Trophoblast cell (in vitro differentiated cells and primary cell): ENCODE data around the gene ARHGAP5.
"Not testable (repeated sequence)": the region's sequence is repeated elsewhere in the genome, so short reads cannot be mapped to it uniquely, and the experiment has no call there.

Experiments
- DNase-seq, 2 donors: peaks; one replicate each; pipeline ENCODE4 v3.0.0-alpha.2; 2016
- H2AFZ ChIP-seq: 2 replicates; pipeline ENCODE4 v1.6.1; 2013; ENCODE audit warnings: low read length, moderate library complexity, mild to moderate bottlenecking; ENCODE audit not compliant: insufficient read depth, poor library complexity
- H2AK5ac ChIP-seq: 2 replicates; pipeline ENCODE4 v1.6.1; 2013; ENCODE audit warnings: mild to moderate bottlenecking, low read length
- H2BK120ac ChIP-seq: 2 replicates; pipeline ENCODE4 v1.6.1; 2013; ENCODE audit warnings: low read length, mild to moderate bottlenecking, moderate library complexity; ENCODE audit not compliant: insufficient read depth, poor library complexity
- H2BK12ac ChIP-seq: 2 replicates; pipeline ENCODE4 v1.6.1; 2013; ENCODE audit warnings: mild to moderate bottlenecking, low read length, moderate library complexity
- H2BK5ac ChIP-seq: 2 replicates; pipeline ENCODE4 v1.6.1; 2013; ENCODE audit warnings: low read length, low read depth, moderate library complexity, mild to moderate bottlenecking; ENCODE audit not compliant: poor library complexity
- H3K14ac ChIP-seq: 2 replicates; pipeline ENCODE4 v1.6.1; 2013; ENCODE audit warnings: mild to moderate bottlenecking, low read length
- H3K18ac ChIP-seq: 2 replicates; pipeline ENCODE4 v1.6.1; 2013; ENCODE audit warnings: mild to moderate bottlenecking, low read length
- H3K23ac ChIP-seq: 2 replicates; pipeline ENCODE4 v1.6.1; 2013; ENCODE audit warnings: low read length
- H3K27ac ChIP-seq: 2 replicates; pipeline ENCODE4 v1.5.1; 2013; ENCODE audit warnings: low read depth, mild to moderate bottlenecking, inconsistent platforms, low read length, moderate library complexity
- H3K27me3 ChIP-seq: 2 replicates; pipeline ENCODE4 v1.6.1; 2013; ENCODE audit warnings: inconsistent platforms, mild to moderate bottlenecking, low read length, moderate library complexity; ENCODE audit not compliant: insufficient read depth
- H3K36me3 ChIP-seq, 2 experiments: 1 replicate in 1 of 2; 2 replicates in 1 of 2; pipeline ENCODE4 v1.6.1; 2013; ENCODE audit warnings: low read length in 2 of 2, mild to moderate bottlenecking in 2 of 2, moderate library complexity in 1 of 2; ENCODE audit not compliant: insufficient read depth in 2 of 2, control insufficient read depth in 1 of 2
- H3K4ac ChIP-seq: 2 replicates; pipeline ENCODE4 v1.6.1; 2013; ENCODE audit warnings: low read depth, mild to moderate bottlenecking, low read length, moderate library complexity
- H3K4me1 ChIP-seq, 2 experiments: 1 replicate in 1 of 2; 2 replicates in 1 of 2; pipeline ENCODE4 v1.6.1; 2013; ENCODE audit warnings: low read length in 2 of 2, mild to moderate bottlenecking in 2 of 2, moderate library complexity in 1 of 2; ENCODE audit not compliant: insufficient read depth in 2 of 2, control insufficient read depth in 1 of 2
- H3K4me2 ChIP-seq: 2 replicates; pipeline ENCODE4 v1.6.1; 2013; ENCODE audit warnings: inconsistent platforms, mild to moderate bottlenecking, low read length, moderate library complexity
- H3K4me3 ChIP-seq: 2 replicates; pipeline ENCODE4 v1.5.1; 2013; ENCODE audit warnings: mild to moderate bottlenecking, low read depth, low read length, inconsistent platforms
- H3K79me1 ChIP-seq: one replicate; pipeline ENCODE4 v1.6.1; 2013; ENCODE audit warnings: low read length
- H3K79me2 ChIP-seq: 2 replicates; pipeline ENCODE4 v1.6.1; 2013; ENCODE audit warnings: low read length, mild to moderate bottlenecking; ENCODE audit not compliant: control insufficient read depth, insufficient read depth, poor library complexity
- H3K9ac ChIP-seq: 2 replicates; pipeline ENCODE4 v1.6.1; 2013; ENCODE audit warnings: mild to moderate bottlenecking, low read length
- H3K9me3 ChIP-seq: 2 replicates; pipeline ENCODE4 v1.6.1; 2013; ENCODE audit warnings: low read depth, mild to moderate bottlenecking, control low read depth, inconsistent platforms, low read length; ENCODE audit not compliant: insufficient read depth
- H4K12ac ChIP-seq: 2 replicates; pipeline ENCODE4 v1.6.1; 2013; ENCODE audit warnings: low read depth, mild to moderate bottlenecking, low read length, moderate library complexity
- H4K8ac ChIP-seq: 2 replicates; pipeline ENCODE4 v1.6.1; 2013; ENCODE audit warnings: low read depth, mild to moderate bottlenecking, low read length, moderate library complexity
- H4K91ac ChIP-seq: one replicate; pipeline ENCODE4 v1.6.1; 2013; ENCODE audit warnings: low read depth, mild to moderate bottlenecking, low read length, moderate library complexity
- WGBS: extraction: QIAGEN DNeasy Blood & Tissue Kit; methylation state at CpG from one replicate; pipeline ENCODE4 v1.1.7; 2013; ENCODE audit warnings: missing lambda C conversion rate; ENCODE audit not compliant: insufficient read length, insufficient coverage; ENCODE audit errors: extremely low coverage; 5-methylcytosine and 5-hydroxymethylcytosine counted together

Gene ARHGAP5

DNA sequence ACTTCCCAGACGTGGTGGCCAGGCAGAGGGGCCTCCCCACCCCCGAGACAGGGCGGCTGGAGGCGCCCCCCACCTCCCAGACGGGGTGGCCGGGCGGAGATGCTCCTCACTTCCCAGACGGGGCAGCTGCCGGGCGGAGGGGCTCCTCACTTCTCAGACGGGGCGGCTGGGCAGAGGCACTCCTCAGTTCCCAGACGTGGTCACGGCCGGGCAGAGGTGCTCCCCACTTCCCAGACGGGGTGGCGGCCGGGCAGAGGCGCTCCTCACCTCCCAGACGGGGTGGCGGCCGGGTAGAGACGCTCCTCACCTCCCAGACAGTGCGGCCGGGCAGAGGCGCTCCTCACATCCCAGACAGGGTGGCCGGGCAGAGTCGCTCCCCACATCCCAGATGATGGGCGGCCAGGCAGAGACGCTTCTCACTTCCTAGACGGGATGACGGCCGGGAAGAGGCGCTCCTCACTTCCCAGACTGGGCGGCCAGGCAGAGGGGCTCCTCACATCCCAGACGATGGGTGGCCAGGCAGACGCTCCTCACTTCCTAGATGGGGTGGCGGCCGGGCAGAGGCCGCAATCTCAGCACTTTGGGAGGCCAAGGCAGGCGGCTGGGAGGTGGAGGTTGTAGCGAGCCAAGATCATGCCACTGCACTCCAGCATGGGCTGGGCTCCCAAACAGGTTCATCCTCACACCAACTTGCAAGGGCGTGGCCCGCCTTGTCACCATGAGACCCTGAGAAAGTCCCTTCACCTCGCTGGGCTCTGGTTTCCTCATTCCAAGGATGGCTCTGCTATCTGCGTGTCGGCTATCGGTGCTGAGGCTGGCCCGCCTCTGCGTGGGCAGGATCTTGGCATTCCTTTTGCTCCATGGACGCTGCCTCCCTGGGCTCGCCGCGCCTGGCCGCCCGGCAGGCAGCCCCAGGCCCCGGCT is 50.9 kb downstream of the ARHGAP5 start:
- not testable (repeated sequence) for H3K4me3 ChIP-seq, H3K27ac ChIP-seq, H3K79me1 ChIP-seq, H2AFZ ChIP-seq, H3K18ac ChIP-seq, H3K27me3 ChIP-seq, H3K4me2 ChIP-seq, H3K14ac ChIP-seq, H3K23ac ChIP-seq, H2AK5ac ChIP-seq, H2BK12ac ChIP-seq, H3K9ac ChIP-seq, H3K4me1 ChIP-seq, H4K12ac ChIP-seq, H4K8ac ChIP-seq, H2BK5ac ChIP-seq, H3K9me3 ChIP-seq, H3K79me2 ChIP-seq, H4K91ac ChIP-seq, H2BK120ac ChIP-seq
- peak; percentile 3 to 10 for DNase-seq
- WGBS, result no CpG with 5 or more reads among the region's 57 CpGs
- peaks cover 15 to 18% of the 10 kb centered on the region in 2 experiments for H3K36me3 ChIP-seq
- H3K4ac ChIP-seq, result peak overlapping the region; percentile 52

DNA sequence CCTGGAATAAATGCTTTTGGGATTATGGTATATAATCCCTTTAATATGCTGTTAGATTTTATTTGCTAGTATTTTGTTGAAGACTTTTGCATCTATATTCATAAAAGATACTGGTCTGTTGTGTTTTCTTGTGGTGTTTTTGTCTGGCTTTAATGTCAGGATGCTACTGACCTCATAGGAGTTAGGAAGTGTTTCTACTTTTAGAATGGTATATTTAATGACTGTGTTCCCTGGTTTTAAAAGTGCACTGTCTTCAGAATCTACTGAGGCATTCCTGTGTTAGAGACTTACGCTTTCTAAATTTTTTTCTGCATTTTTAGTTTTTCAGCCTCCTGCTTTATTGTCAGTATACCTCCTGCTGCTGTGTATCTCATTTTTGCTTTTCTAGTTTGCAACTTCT is 51.6 kb downstream of the ARHGAP5 start:
- Histone ChIP-seq H3K9me3 (peaks cover 8% of the 10 kb centered on the region), H2BK120ac (no peak overlapping the region), H4K12ac (no peak overlapping the region), H3K79me2 (peaks cover 2% of the 10 kb centered on the region), H3K36me3 (peaks cover 15 to 18% of the 10 kb centered on the region in 2 experiments), H3K4me3 (no peak overlapping the region), H3K23ac (no peak overlapping the region), H3K27me3 (no peaks in the 10 kb centered on the region), H2BK5ac (no peak overlapping the region), H3K18ac (no peak overlapping the region), H4K91ac (no peak overlapping the region), H3K4me2 (no peak overlapping the region), H2AK5ac (no peak overlapping the region), H3K79me1 (no peaks in the 10 kb centered on the region), H3K9ac (no peak overlapping the region), H2BK12ac (no peak overlapping the region), H2AFZ (no peak overlapping the region), H3K14ac (no peak overlapping the region), H3K4ac (no peak overlapping the region), H4K8ac (no peak overlapping the region), H3K4me1 (no peaks in the 10 kb centered on the region), H3K27ac (no peak overlapping the region)
- no peak for DNase-seq
- WGBS, result no CpG with 5 or more reads among the region's 1 CpG

DNA sequence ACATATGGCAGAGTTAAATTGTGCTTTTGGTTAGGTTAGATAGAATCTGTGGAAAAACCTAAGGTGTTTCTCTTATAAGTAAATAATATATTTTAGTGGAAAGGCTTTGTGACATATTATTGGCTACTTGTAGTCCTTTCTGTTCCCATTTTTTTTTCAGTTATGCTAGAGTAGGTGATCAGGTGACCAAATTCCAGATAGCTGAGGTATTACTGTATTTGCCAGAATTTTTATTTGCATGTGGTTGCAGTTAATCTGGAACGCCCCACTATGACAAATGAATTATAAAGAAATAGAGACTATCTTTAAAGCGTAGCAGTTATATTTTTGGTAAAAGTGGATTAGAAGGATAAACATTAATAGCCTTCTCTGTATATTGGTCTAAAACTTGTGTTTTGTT is 52.0 kb downstream of the ARHGAP5 start:
- no peak overlapping the region for H3K27ac ChIP-seq
- H3K36me3 ChIP-seq, result peaks cover 15 to 18% of the 10 kb centered on the region in 2 experiments
- H4K91ac ChIP-seq, result no peak overlapping the region
- no peak overlapping the region for H3K4me3 ChIP-seq
- no peak overlapping the region for H3K14ac ChIP-seq
- H3K18ac ChIP-seq, result no peak overlapping the region
- no peak overlapping the region for H4K8ac ChIP-seq
- no peaks in the 10 kb centered on the region for H3K79me1 ChIP-seq
- H2AK5ac ChIP-seq, result no peak overlapping the region
- no peak overlapping the region for H3K4ac ChIP-seq
- H3K9me3 ChIP-seq, result peaks cover 8% of the 10 kb centered on the region
- H2BK120ac ChIP-seq, result no peak overlapping the region
- no peak overlapping the region for H2BK5ac ChIP-seq
- H4K12ac ChIP-seq, result no peak overlapping the region
- DNase-seq, result no peak
- no peaks in the 10 kb centered on the region for H3K27me3 ChIP-seq
- H2BK12ac ChIP-seq, result no peak overlapping the region
- H2AFZ ChIP-seq, result no peak overlapping the region
- no peak overlapping the region for H3K23ac ChIP-seq
- peaks cover 2% of the 10 kb centered on the region for H3K79me2 ChIP-seq
- H3K4me1 ChIP-seq, result no peaks in the 10 kb centered on the region
- no CpG with 5 or more reads among the region's 2 CpGs for WGBS
- H3K9ac ChIP-seq, result no peak overlapping the region
- H3K4me2 ChIP-seq, result no peak overlapping the region

DNA sequence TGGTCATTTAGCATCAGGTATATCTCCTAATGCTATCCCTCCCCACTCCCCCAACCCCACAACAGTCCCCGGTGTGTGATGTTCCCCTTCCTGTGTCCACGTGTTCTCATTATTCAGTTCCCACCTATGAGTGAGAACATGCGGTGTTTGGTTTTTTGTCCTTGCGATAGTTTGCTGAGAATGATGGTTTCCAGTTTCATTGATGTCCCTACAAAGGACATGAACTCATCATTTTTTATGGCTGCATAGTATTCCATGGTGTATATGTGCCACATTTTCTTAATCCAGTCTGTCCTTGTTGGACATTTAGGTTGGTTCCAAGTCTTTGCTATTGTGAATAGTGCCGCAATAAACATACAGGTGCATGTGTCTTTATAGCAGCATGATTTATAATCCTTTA is 54.6 kb downstream of the ARHGAP5 start:
- not testable (repeated sequence) for H3K9me3 ChIP-seq, H2BK120ac ChIP-seq, H4K91ac ChIP-seq, H3K4me2 ChIP-seq, H3K4me1 ChIP-seq, H3K27ac ChIP-seq, H3K27me3 ChIP-seq, H3K18ac ChIP-seq, H4K8ac ChIP-seq, H3K4ac ChIP-seq, H2AK5ac ChIP-seq, H3K4me3 ChIP-seq, DNase-seq, H4K12ac ChIP-seq, H2AFZ ChIP-seq, H2BK12ac ChIP-seq, H3K23ac ChIP-seq, H3K9ac ChIP-seq, H3K14ac ChIP-seq, H3K79me1 ChIP-seq, H3K79me2 ChIP-seq, H2BK5ac ChIP-seq
- WGBS, result no CpG with 5 or more reads among the region's 5 CpGs
- peaks cover 12 to 19% of the 10 kb centered on the region in 2 experiments for H3K36me3 ChIP-seq
